Measurements from ENCODE around the gene CLCF1. TPM values are rescaled to one million over a fixed set of nuclear protein-coding genes. Genes with fewer than 3 reads are reported as not detected.

CLCF1 gene
- total and polyA plus RNA-seq, 2 of the 13 experiments (the other 11 are each of a cell fraction or from before 2014, with no cell fraction given) = 0.49 to 0.78 TPM

GRCh38 chr11:67345247-67345919, 28.0 kb downstream of the CLCF1 start:
- intact Hi-C loops (cut with micrococcal nuclease; ENCODE audit: unreplicated experiment) = no loop called here
- no TSS peak for BruUV-seq (replicated peaks)
- no peak overlapping the region for H3K4me2 ChIP-seq (ENCODE audit: low read depth, low read length)

GRCh38 chr11:67344264-67344663, 29.1 kb downstream of the CLCF1 start:
- in situ Hi-C loops (cut with HindIII; ENCODE audit: extremely low pct_ligation_motif_present, low pct_unique_long_range_greater_than_20kb) = no loop called here
- ChIA-PET CTCF (ENCODE audit: low intra/inter-chr PET ratio, low total read pairs) (no interaction called here), POLR2A (interaction anchor here (0.7 to 2.5 kb wide), 2 partner anchors 10 to 877 kb away, joined by 3 to 11 read pairs; partner anchors contain the start of gene POLD4)
- no peak for FAIRE-seq
- H3K9ac ChIP-seq (ENCODE audit: insufficient read depth, low read depth, low read length) = no peak overlapping the region
- ATAC-seq = no peak
- H3K27ac ChIP-seq (ENCODE audit: extremely low read length, insufficient read depth, low read length) = no peak overlapping the region
- no peaks in the 10 kb centered on the region for H4K20me1 ChIP-seq (ENCODE audit: insufficient read depth, low read length)
- H3K4me3 ChIP-seq (replicated peaks in 1 of 3; ENCODE audit: insufficient read depth in 1 of 3, low read depth in 2 of 3, low read length in 3 of 3) = no peak overlapping the region
- H2AFZ ChIP-seq (ENCODE audit: low read length) = no peak overlapping the region
- WGBS (ENCODE audit: low lambda C conversion rate) = 58% methylated on average over 3 of the region's 4 CpGs
- H3K9me3 ChIP-seq (ENCODE audit: low read length) = no peaks in the 10 kb centered on the region
- no peaks in the 10 kb centered on the region for H3K36me3 ChIP-seq (replicated peaks in 1 of 2; ENCODE audit: control insufficient read depth in 1 of 2, insufficient read depth in 2 of 2, low read length in 2 of 2)
- no peaks in the 10 kb centered on the region for H3K79me2 ChIP-seq (ENCODE audit: insufficient read depth, low read length)
- no peak for DNase-seq (ENCODE audit: low spot score)
- peaks cover 16% of the 10 kb centered on the region for H3K4me1 ChIP-seq (ENCODE audit: insufficient read depth, low read length)
- intact Hi-C loops (cut with micrococcal nuclease; ENCODE audit: unreplicated experiment) = no loop called here
- H3K27me3 ChIP-seq (ENCODE audit: control insufficient read depth in 1 of 2, insufficient read depth in 2 of 2, low read length in 2 of 2) = no peaks in the 10 kb centered on the region
- no TSS peak for BruUV-seq (replicated peaks)
- H3K4me2 ChIP-seq (ENCODE audit: low read depth, low read length) = no peak overlapping the region
- TF ChIP-seq ZNF746 (CRISPR knock-in tag; IDR thresholded peaks at IDR 0.05) = no peak
- no peak for TF ChIP-seq EEA1 (CRISPR knock-in tag; IDR thresholded peaks at IDR 0.05; ENCODE audit: borderline replicate concordance)
- no peak for TF ChIP-seq NFE2 (CRISPR knock-in tag; IDR thresholded peaks at IDR 0.05)
- no peak for TF ChIP-seq ATRX (CRISPR knock-in tag; IDR thresholded peaks at IDR 0.05; ENCODE audit: borderline replicate concordance)
- TF ChIP-seq SNRNP70 (IDR thresholded peaks at IDR 0.05; ENCODE audit: low read depth, low read length) = no peak
- no peak for TF ChIP-seq ZNF263 (CRISPR knock-in tag; IDR thresholded peaks at IDR 0.05)
- TF ChIP-seq FOSL1 (CRISPR knock-in tag; IDR thresholded peaks at IDR 0.05; ENCODE audit: borderline replicate concordance) = no peak
- no peak for TF ChIP-seq SIN3A (IDR thresholded peaks at IDR 0.05; ENCODE audit: borderline replicate concordance, low read depth, low read length)
- TF ChIP-seq CHD2 (IDR thresholded peaks at IDR 0.05; ENCODE audit: low read depth, low read length) = no peak
- TF ChIP-seq ATF7-NPFF (CRISPR knock-in tag; IDR thresholded peaks at IDR 0.05; ENCODE audit: low read depth) = no peak
- TF ChIP-seq, protein P1, sequence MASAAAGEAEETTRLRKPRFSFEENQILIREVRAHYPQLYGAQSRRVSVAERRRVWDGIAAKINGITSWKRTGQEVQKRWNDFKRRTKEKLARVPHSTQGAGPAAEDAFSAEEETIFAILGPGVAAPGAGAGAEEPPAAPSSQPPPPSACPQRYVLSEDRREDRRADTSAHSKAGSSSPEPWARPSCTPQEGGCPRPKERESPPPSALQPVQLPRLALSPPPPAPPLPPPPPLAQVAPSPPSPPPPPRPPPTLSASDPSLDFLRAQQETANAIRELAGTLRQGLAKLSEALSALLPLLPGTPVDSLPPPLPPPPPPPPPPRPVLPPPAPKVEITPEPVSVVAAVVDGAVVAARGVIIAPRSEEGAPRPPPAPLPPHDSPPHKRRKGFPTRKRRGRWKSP (CRISPR knock-in tag; IDR thresholded peaks at IDR 0.05) = no peak

More at GRCh38 chr11:67345247-67345919, 28.0 kb downstream of the CLCF1 start:
- ChIA-PET CTCF (ENCODE audit: low intra/inter-chr PET ratio, low total read pairs) (interaction anchor here (1.8 kb wide), 1 partner anchor 37 kb away, joined by 6 read pairs; no protein-coding TSS in a partner anchor), POLR2A (interaction anchor here (0.7 to 2.5 kb wide), 4 partner anchors 9 to 46 kb away, joined by 4 to 11 read pairs (median 7); partner anchors contain the start of genes CLCF1, POLD4 and RAD9A)
- no peak for FAIRE-seq
- H3K27me3 ChIP-seq (ENCODE audit: control insufficient read depth in 1 of 2, insufficient read depth in 2 of 2, low read length in 2 of 2) = no peaks in the 10 kb centered on the region
- no peaks in the 10 kb centered on the region for H3K9me3 ChIP-seq (ENCODE audit: low read length)
- no peak overlapping the region for H3K9ac ChIP-seq (ENCODE audit: insufficient read depth, low read depth, low read length)
- H3K27ac ChIP-seq (ENCODE audit: extremely low read length, insufficient read depth, low read length) = no peak overlapping the region
- no peaks in the 10 kb centered on the region for H4K20me1 ChIP-seq (ENCODE audit: insufficient read depth, low read length)
- ATAC-seq = peak; percentile 62
- H3K4me1 ChIP-seq (ENCODE audit: insufficient read depth, low read length) = peaks cover 16% of the 10 kb centered on the region
- 67% methylated on average over 7 of the region's 8 CpGs for whole genome bisulfite sequencing (ENCODE audit: low lambda C conversion rate)
- H3K79me2 ChIP-seq (ENCODE audit: insufficient read depth, low read length) = no peaks in the 10 kb centered on the region
- H3K4me3 ChIP-seq (replicated peaks in 1 of 3; ENCODE audit: insufficient read depth in 1 of 3, low read depth in 2 of 3, low read length in 3 of 3) = no peak overlapping the region
- TF ChIP-seq, protein P2, sequence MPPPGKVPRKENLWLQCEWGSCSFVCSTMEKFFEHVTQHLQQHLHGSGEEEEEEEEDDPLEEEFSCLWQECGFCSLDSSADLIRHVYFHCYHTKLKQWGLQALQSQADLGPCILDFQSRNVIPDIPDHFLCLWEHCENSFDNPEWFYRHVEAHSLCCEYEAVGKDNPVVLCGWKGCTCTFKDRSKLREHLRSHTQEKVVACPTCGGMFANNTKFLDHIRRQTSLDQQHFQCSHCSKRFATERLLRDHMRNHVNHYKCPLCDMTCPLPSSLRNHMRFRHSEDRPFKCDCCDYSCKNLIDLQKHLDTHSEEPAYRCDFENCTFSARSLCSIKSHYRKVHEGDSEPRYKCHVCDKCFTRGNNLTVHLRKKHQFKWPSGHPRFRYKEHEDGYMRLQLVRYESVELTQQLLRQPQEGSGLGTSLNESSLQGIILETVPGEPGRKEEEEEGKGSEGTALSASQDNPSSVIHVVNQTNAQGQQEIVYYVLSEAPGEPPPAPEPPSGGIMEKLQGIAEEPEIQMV (CRISPR knock-in tag; IDR thresholded peaks at IDR 0.05; ENCODE audit: low read depth) = no peak
- no peak overlapping the region for H2AFZ ChIP-seq (ENCODE audit: low read length)
- no peaks in the 10 kb centered on the region for H3K36me3 ChIP-seq (replicated peaks in 1 of 2; ENCODE audit: control insufficient read depth in 1 of 2, insufficient read depth in 2 of 2, low read length in 2 of 2)
- in situ Hi-C loops (cut with HindIII; ENCODE audit: extremely low pct_ligation_motif_present, low pct_unique_long_range_greater_than_20kb) = no loop called here
- no peak for DNase-seq (ENCODE audit: low spot score)

Measured in HepG2 (cell line).